Upper lobe of right lung (tissue), 1 donor: Measurements from ENCODE around the gene GDPD2. TPM values are rescaled to one million over a fixed set of nuclear protein-coding genes. Genes with fewer than 3 reads are reported as not detected.

Experiments used
- ATAC-seq: fragments of 200-7000 bp; cut with Tn5 transposase; one replicate; pipeline ENCODE4 v1.9.1; 2020; ENCODE audit warnings: mild to moderate bottlenecking, moderate library complexity
- DNase-seq: peaks from one replicate; pipeline ENCODE4 v3.0.0-alpha.2; 2020
- H3K27ac ChIP-seq: fragments of 200-600 bp; one replicate; pipeline ENCODE4 v1.8.0; 2022
- H3K27me3 ChIP-seq: fragments of 200-600 bp; one replicate; pipeline ENCODE4 v1.8.0; 2022; ENCODE audit warnings: mild to moderate bottlenecking
- H3K36me3 ChIP-seq: fragments of 200-600 bp; one replicate; pipeline ENCODE4 v1.8.0; 2022
- H3K4me1 ChIP-seq: fragments of 200-600 bp; one replicate; pipeline ENCODE4 v1.8.0; 2022
- H3K4me3 ChIP-seq: fragments of 200-600 bp; one replicate; pipeline ENCODE4 v1.8.0; 2022; ENCODE audit warnings: mild to moderate bottlenecking
- H3K9me3 ChIP-seq: fragments of 200-600 bp; one replicate; pipeline ENCODE4 v1.8.0; 2022
- intact Hi-C: fragments of 100-400 bp; cut with DNase I; formaldehyde crosslinking; loops from one replicate; pipeline ENCODE4 v1.11.0; 2022
- total RNA-seq: library from RNA; stranded (reverse); fragmentation: NEBNext Ultra II Directional; extraction: Animal tissue kit (Norgen Biotek cat#: 25700); gene quantifications from one replicate; pipeline ENCODE4 v1.2.1, GENCODE V29; 2021
- TF ChIP-seq, protein P1 (sequence below): fragments of 200-600 bp; IDR thresholded peaks from one replicate; pipeline ENCODE4 v1.8.0; 2022; ENCODE audit warnings: antibody characterized with exemption
- donor health status: DM: no; HTN: yes; CAD: no; lungs with severe emphysema.

GDPD2 gene
- total RNA-seq, 1 donor from 2014 or later = not detected

- ATAC-seq (no peak), DNase-seq (no peak)
- intact Hi-C loops = no loop called here
- H3K27me3 ChIP-seq = no peaks in the 10 kb centered on the region
- H3K27ac ChIP-seq = peak overlapping the region; percentile 17
- peaks cover 24% of the 10 kb centered on the region for H3K4me1 ChIP-seq
- no peaks in the 10 kb centered on the region for H3K36me3 ChIP-seq
- no peaks in the 10 kb centered on the region for H3K9me3 ChIP-seq
- TF ChIP-seq, protein P1, sequence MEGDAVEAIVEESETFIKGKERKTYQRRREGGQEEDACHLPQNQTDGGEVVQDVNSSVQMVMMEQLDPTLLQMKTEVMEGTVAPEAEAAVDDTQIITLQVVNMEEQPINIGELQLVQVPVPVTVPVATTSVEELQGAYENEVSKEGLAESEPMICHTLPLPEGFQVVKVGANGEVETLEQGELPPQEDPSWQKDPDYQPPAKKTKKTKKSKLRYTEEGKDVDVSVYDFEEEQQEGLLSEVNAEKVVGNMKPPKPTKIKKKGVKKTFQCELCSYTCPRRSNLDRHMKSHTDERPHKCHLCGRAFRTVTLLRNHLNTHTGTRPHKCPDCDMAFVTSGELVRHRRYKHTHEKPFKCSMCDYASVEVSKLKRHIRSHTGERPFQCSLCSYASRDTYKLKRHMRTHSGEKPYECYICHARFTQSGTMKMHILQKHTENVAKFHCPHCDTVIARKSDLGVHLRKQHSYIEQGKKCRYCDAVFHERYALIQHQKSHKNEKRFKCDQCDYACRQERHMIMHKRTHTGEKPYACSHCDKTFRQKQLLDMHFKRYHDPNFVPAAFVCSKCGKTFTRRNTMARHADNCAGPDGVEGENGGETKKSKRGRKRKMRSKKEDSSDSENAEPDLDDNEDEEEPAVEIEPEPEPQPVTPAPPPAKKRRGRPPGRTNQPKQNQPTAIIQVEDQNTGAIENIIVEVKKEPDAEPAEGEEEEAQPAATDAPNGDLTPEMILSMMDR = no peak
- H3K4me3 ChIP-seq = no peak overlapping the region
Observed at GRCh38 chrX:70478526-70479245, 55.6 kb downstream of the GDPD2 start.

DNA sequence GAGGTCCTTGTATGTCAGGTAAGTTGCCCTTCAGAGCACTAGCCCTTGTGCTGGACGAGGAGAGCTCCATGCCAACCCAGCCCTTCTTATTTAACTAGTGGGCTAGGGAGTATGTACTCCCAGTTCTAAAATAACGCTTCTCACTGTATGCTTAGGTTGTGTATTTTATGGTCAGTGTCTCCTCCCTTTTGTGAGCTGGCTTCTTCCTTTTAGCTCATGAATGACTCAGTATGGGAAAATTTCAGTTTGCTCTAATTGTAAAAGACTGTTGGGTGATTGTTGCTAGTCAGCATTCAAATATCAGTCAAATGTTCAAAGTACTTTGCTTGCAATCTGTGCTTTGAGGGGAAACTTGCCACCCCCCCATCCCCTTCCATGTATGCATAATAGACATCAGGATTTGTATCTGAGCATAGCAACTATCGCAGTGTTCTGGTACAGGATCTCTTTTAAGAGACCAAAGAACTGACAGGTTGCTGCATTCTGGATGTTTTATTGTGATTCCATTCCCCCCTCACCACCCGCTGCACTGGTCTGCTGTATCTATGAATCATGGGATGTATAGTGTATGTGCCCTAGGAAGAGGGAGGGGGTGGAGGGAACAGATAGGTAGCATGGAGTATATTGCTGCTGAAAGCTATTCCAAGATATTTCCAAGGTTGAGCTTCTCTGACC lies 56.3 kb downstream of the GDPD2 start:
- H3K4me1 ChIP-seq = peaks cover 24% of the 10 kb centered on the region
- H3K9me3 ChIP-seq = no peaks in the 10 kb centered on the region
- H3K27me3 ChIP-seq = no peaks in the 10 kb centered on the region
- no peak overlapping the region for H3K4me3 ChIP-seq
- TF ChIP-seq, protein P1 = no peak
- H3K27ac ChIP-seq = no peak overlapping the region
- H3K36me3 ChIP-seq = no peaks in the 10 kb centered on the region
- intact Hi-C loops = no loop called here
- DNase-seq (no peak), ATAC-seq (no peak)

DNA sequence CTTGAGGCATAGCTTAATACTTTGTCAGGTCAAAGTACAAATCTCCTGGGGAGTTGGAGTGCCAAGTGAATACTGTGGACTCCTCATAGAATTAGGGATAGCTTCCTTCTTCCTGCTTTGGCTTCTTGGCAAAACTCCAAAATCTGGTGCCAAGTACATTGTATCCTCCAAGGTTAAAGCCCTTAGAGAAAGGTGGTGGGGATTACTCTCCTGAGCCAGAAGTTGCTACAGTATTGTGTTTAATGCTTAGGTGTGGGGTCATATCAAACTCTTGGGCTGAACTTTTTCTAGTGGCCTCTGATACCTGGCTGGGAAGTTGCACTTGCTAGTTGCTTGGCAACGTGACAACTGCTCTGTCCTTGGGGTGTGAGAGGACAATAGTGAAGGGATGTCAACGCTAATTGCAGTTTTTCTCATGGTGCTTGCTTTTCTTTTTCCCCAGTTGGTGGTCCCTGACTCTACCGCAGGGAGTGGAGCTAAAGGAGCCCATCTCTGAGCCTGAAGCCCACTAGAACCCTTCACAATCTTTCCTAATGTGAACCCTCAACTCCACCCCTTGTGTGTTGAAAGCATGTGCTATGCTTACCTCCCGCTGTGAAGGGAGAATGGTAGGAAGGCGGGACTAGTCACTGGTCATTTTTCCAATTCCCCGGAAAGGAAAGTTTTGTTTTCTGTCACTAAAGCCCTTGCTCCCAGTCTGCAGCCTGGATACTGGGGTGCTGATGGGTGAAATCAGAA lies 57.0 kb downstream of the GDPD2 start:
- no peak overlapping the region for H3K4me3 ChIP-seq
- H3K27me3 ChIP-seq = no peaks in the 10 kb centered on the region
- no peaks in the 10 kb centered on the region for H3K36me3 ChIP-seq
- H3K4me1 ChIP-seq = peaks cover 24% of the 10 kb centered on the region
- no peaks in the 10 kb centered on the region for H3K9me3 ChIP-seq
- intact Hi-C loops = no loop called here
- H3K27ac ChIP-seq = no peak overlapping the region
- ATAC-seq (peak; percentile 12), DNase-seq (no peak)
- TF ChIP-seq, protein P1 = no peak

- H3K27ac ChIP-seq = peak overlapping the region; percentile 17
- intact Hi-C loops = no loop called here
- H3K27me3 ChIP-seq = no peaks in the 10 kb centered on the region
- peaks cover 24% of the 10 kb centered on the region for H3K4me1 ChIP-seq
- ATAC-seq = no peak
- TF ChIP-seq, protein P1 = no peak
- H3K9me3 ChIP-seq = no peaks in the 10 kb centered on the region
- no peak overlapping the region for H3K4me3 ChIP-seq
- H3K36me3 ChIP-seq = no peaks in the 10 kb centered on the region
- DNase-seq = no peak
Observed at GRCh38 chrX:70480660-70481018, 57.5 kb downstream of the GDPD2 start.

GRCh38 chrX:70481471-70482270 lies 58.6 kb downstream of the GDPD2 start:
- ATAC-seq (peak; percentile 71), DNase-seq (no peak)
- intact Hi-C loops = no loop called here

More at GRCh38 chrX:70481471-70482270, 58.6 kb downstream of the GDPD2 start:
- H3K4me3 ChIP-seq = no peak overlapping the region
- peaks cover 23% of the 10 kb centered on the region for H3K4me1 ChIP-seq
- H3K9me3 ChIP-seq = no peaks in the 10 kb centered on the region
- H3K27me3 ChIP-seq = no peaks in the 10 kb centered on the region
- peak overlapping the region; percentile 17 for H3K27ac ChIP-seq
- TF ChIP-seq, protein P1 = no peak
- H3K36me3 ChIP-seq = no peaks in the 10 kb centered on the region
